Gastrocnemius medialis (tissue), 4 donors: ENCODE measurements around the gene TMEM272. TPM values are rescaled to one million over a fixed set of nuclear protein-coding genes. Genes with fewer than 3 reads are reported as not detected.

Source experiments
- ATAC-seq, 2 donors: fragments of 150-250 bp; one replicate each; pipeline ENCODE4 v1.9.1; 2016
- DNase-seq, 2 donors: peaks; one replicate each; pipeline ENCODE4 v3.0.0-alpha.2; 2019
- H3K27ac ChIP-seq, 4 donors: fragments of 200-600 bp; sonication (generic); 1 replicate in 1 of 4; 2 replicates in 3 of 4; pipeline ENCODE4 v1.5.1; 2016 to 2018; ENCODE audit warnings: mild to moderate bottlenecking in 2 of 4, moderate library complexity in 1 of 4
- H3K27me3 ChIP-seq, 3 donors: fragments of 200-600 bp; sonication (generic) in 2 of 3; 1 replicate in 1 of 3; 2 replicates in 2 of 3; pipeline versions ENCODE4 v1.5.1 to v1.6.0; 2016 to 2019; ENCODE audit warnings: mild to moderate bottlenecking in 1 of 3, moderate library complexity in 1 of 3
- H3K36me3 ChIP-seq, 2 donors: fragments of 200-600 bp; sonication (generic) in 1 of 2; one replicate each; pipeline ENCODE4 v1.5.1; 2017 to 2018
- H3K4me1 ChIP-seq, 2 donors: fragments of 200-600 bp; sonication (generic) in 1 of 2; one replicate each; pipeline ENCODE4 v1.5.1; 2016 to 2017; ENCODE audit warnings: mild to moderate bottlenecking in 2 of 2
- H3K4me3 ChIP-seq, 4 donors: fragments of 200-600 bp; sonication (generic) in 3 of 4; 1 replicate in 1 of 4; 2 replicates in 3 of 4; pipeline ENCODE4 v1.5.1; 2016 to 2019; ENCODE audit warnings: mild to moderate bottlenecking in 2 of 4
- H3K9me3 ChIP-seq, 3 donors: fragments of 200-600 bp; sonication (generic) in 2 of 3; 1 replicate in 1 of 3; 2 replicates in 2 of 3; pipeline ENCODE4 v1.5.1; 2016 to 2019
- POLR2A ChIP-seq, 2 donors: fragments of 450-650 bp; IDR thresholded peaks; one replicate each; pipeline ENCODE4 v1.6.1; 2017; ENCODE audit warnings: antibody characterized with exemption in 2 of 2, mild to moderate bottlenecking in 2 of 2, moderate library complexity in 2 of 2
- in situ Hi-C, 4 donors: fragments of 200-750 bp; cut with MboI; loops; one replicate each; pipeline versions ENCODE4 v1.15.0 to v1.8.0; 2017; ENCODE audit warnings: low sequenced_read_pairs in 4 of 4
- intact Hi-C: fragments of 100-400 bp; cut with DNase I; formaldehyde crosslinking; loops from one replicate; pipeline ENCODE4 v1.15.1; 2023; ENCODE audit warnings: low total_unique reads
- total RNA-seq, 4 donors: library from RNA; depleted of rRNA; stranded (reverse); fragments of >200 nt; gene quantifications; one replicate each; pipeline versions ENCODE4 v1.1.0 to v1.2.3, GENCODE V29; 2016
- TF ChIP-seq, protein P1 (sequence below), 5 experiments: fragments of 450-650 bp in 3 of 5; fragments of 200-600 bp in 2 of 5; sonication (generic) in 2 of 5; IDR thresholded peaks in 4 of 5; conservative IDR thresholded peaks in 1 of 5; 1 replicate in 4 of 5; 2 replicates in 1 of 5; pipeline ENCODE4 v1.5.1; 2016 to 2019; ENCODE audit warnings: antibody characterized with exemption in 5 of 5, mild to moderate bottlenecking in 3 of 5, moderate library complexity in 3 of 5

Gene TMEM272
- total RNA-seq, 4 donors from 2014 or later = 0.20 to 0.41 (median 0.27) TPM; not detected in 1

DNA sequence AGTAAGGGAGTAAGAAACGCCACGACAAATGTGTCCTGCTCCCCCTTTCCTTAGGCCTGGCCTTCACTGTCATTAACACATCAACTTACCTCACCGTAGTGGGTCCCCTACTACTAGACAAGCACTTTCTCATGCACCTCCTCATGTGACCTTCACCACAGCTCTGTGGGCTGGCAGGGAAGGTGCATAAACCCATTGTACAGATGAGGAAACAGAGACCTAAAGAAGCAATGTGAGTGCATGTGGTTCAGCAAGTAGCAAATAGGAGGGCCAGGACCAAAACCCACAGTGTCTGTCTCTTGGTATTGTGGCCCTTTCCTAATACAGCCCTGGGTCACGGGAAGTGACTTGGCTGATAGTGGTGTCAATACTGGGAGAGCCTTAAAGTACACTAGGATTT lies 22.1 kb upstream of the TMEM272 start:
- TF ChIP-seq, protein P1, sequence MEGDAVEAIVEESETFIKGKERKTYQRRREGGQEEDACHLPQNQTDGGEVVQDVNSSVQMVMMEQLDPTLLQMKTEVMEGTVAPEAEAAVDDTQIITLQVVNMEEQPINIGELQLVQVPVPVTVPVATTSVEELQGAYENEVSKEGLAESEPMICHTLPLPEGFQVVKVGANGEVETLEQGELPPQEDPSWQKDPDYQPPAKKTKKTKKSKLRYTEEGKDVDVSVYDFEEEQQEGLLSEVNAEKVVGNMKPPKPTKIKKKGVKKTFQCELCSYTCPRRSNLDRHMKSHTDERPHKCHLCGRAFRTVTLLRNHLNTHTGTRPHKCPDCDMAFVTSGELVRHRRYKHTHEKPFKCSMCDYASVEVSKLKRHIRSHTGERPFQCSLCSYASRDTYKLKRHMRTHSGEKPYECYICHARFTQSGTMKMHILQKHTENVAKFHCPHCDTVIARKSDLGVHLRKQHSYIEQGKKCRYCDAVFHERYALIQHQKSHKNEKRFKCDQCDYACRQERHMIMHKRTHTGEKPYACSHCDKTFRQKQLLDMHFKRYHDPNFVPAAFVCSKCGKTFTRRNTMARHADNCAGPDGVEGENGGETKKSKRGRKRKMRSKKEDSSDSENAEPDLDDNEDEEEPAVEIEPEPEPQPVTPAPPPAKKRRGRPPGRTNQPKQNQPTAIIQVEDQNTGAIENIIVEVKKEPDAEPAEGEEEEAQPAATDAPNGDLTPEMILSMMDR (IDR thresholded peaks at IDR 0.05 in 4 of 5, conservative IDR thresholded peaks at IDR 0.05 in 1 of 5) = no peak
- no peak for TF ChIP-seq POLR2A (IDR thresholded peaks at IDR 0.05)
- H3K9me3 ChIP-seq = no peaks in the 10 kb centered on the region
- H3K4me1 ChIP-seq = no peaks in the 10 kb centered on the region
- no peaks in the 10 kb centered on the region for H3K27me3 ChIP-seq
- no peak overlapping the region for H3K27ac ChIP-seq
- H3K4me3 ChIP-seq = no peak overlapping the region
- intact Hi-C loops = no loop called here
- DNase-seq = no peak
- in situ Hi-C loops = no loop called here
- no peak for ATAC-seq
- no peaks in the 10 kb centered on the region for H3K36me3 ChIP-seq

- no peak for ATAC-seq
- Histone ChIP-seq H3K36me3 (no peaks in the 10 kb centered on the region), H3K4me3 (no peak overlapping the region), H3K4me1 (no peaks in the 10 kb centered on the region), H3K9me3 (no peaks in the 10 kb centered on the region), H3K27ac (no peak overlapping the region), H3K27me3 (no peaks in the 10 kb centered on the region)
- intact Hi-C loops = no loop called here
- no peak for TF ChIP-seq POLR2A (IDR thresholded peaks at IDR 0.05)
- TF ChIP-seq, protein P1 (IDR thresholded peaks at IDR 0.05 in 4 of 5, conservative IDR thresholded peaks at IDR 0.05 in 1 of 5) = no peak
- in situ Hi-C loops = no loop called here
- no peak for DNase-seq
These were observed 20.9 kb upstream of the TMEM272 start for GRCh38 chr13:51865838-51866237.

- H3K4me3 ChIP-seq = no peak overlapping the region
- no peak for TF ChIP-seq POLR2A (IDR thresholded peaks at IDR 0.05)
- TF ChIP-seq, protein P1 (IDR thresholded peaks at IDR 0.05 in 4 of 5, conservative IDR thresholded peaks at IDR 0.05 in 1 of 5) = no peak
- no peaks in the 10 kb centered on the region for H3K4me1 ChIP-seq
- ATAC-seq (no peak), DNase-seq (no peak)
- H3K36me3 ChIP-seq = no peaks in the 10 kb centered on the region
- in situ Hi-C loops (no loop called here), intact Hi-C loops (no loop called here)
- no peak overlapping the region for H3K27ac ChIP-seq
- no peaks in the 10 kb centered on the region for H3K9me3 ChIP-seq
- no peaks in the 10 kb centered on the region for H3K27me3 ChIP-seq
These were observed 18.0 kb upstream of the TMEM272 start for GRCh38 chr13:51862957-51863356.

GRCh38 chr13:51861723-51862300 lies 16.8 kb upstream of the TMEM272 start, which contains the start of gene CCDC70:
CCDC70 (plus strand) TSS chr13:51861969; CDS start chr13:51865412, 3,443 bp downstream.
- Histone ChIP-seq H3K27me3 (no peaks in the 10 kb centered on the region), H3K4me3 (no peak within 1 kb of the TSS), H3K9me3 (no peaks in the 10 kb centered on the region), H3K4me1 (no peaks in the 10 kb centered on the region), H3K36me3 (no peaks in the 10 kb centered on the region), H3K27ac (no peak within 1 kb of the TSS)
- no peak for DNase-seq
- TF ChIP-seq POLR2A (IDR thresholded peaks at IDR 0.05) = no peak
- ATAC-seq = no peak
- in situ Hi-C loops = no loop called here
- intact Hi-C loops = no loop called here

DNA sequence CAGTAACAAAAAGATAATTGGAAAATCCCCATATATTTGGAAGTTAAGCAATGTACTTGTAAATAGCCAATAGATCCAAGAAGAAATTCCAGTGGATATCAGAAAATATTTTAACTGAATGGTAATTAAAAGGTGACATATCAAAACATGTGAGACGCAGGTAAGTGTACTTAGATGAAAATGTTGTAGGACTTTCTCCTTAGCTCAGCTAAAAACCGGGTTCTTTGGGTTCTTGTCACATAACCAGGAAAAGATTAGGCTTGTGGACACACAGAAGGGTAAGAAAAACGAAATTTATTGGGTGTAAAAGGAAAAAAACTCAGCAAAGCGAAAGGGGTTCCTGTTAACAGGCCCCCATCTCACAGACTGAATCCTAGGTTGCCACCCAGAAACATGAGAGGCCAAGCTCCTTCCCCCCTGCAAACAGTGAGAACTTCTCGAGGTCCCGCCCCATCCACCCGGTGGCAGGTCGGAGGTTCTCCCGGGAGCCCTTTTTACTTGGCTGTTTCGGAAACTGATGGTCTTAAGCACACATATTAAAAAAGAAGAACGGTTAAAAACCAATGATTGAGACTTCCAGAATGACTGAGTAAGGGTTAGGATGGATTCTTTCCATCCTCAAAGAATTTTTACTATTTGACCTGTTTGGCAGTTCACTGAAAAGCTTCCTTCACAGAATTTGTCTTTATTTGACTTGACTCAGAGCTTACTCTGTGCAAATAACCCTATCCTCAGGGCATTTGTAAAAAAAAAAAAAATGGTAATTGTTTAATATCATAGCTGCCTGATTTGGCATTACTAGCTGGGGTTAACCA lies 13.7 kb upstream of the TMEM272 start:
- Histone ChIP-seq H3K4me3 (no peak overlapping the region), H3K36me3 (no peaks in the 10 kb centered on the region), H3K9me3 (no peaks in the 10 kb centered on the region), H3K27ac (no peak overlapping the region), H3K27me3 (no peaks in the 10 kb centered on the region), H3K4me1 (no peaks in the 10 kb centered on the region)
- DNase-seq (no peak), ATAC-seq (no peak)
- in situ Hi-C loops = no loop called here
- TF ChIP-seq, protein P1 (IDR thresholded peaks at IDR 0.05 in 4 of 5, conservative IDR thresholded peaks at IDR 0.05 in 1 of 5) = no peak
- TF ChIP-seq POLR2A (IDR thresholded peaks at IDR 0.05) = no peak
- intact Hi-C loops = no loop called here
